HL-60/S4 (cell line): ENCODE data around the gene DLAT.
"Not testable (repeated sequence)": the region's sequence is repeated elsewhere in the genome, so short reads cannot be mapped to it uniquely, and the experiment has no call there.

Experiments used
- in situ Hi-C: fragments of 300-500 bp; cut with MboI; formaldehyde crosslinking; loops from 2 replicates; pipeline ENCODE4 v1.14.3; 2022; ENCODE audit warnings: low sequenced_read_pairs

DLAT gene

DNA sequence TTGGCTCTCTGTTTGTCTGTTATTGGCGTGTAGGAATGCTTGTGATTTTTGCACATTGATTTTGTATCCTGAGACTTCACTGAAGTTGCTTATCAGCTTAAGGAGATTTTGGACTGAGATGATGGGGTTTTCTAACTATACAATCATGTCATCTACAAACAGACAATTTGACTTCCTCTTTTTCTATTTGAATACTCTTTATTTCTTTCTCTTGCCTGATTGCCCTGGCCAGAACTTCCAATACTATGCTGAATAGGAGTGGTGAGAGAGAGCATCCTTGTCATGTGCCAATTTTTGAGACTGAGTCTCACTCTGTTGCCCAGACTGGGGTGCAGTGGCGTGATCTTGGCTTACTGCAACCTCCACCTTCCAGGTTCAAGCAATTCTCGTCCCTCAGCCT is 23.0 kb downstream of the DLAT start:
- in situ Hi-C loops, result not testable (repeated sequence)

DNA sequence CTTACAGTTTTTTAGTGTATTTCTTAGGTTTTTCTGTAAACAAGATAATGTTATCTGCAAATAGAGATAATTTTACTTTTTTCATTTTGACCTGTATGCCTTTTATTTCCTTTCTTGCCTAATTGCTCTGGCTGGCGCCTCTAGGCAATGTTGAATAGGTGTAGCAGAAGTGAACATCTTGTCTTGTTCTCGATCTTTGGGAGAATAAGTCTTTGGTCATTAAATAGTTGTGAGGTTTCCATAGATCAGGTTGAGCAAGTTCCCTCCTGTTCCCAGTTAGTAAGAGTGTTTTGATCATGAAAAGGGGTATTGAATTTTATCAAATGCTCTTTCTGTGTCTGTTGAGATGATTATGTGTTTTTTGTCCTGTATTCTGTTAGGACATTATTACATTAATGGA is 24.6 kb downstream of the DLAT start:
- in situ Hi-C loops, result no loop called here

- in situ Hi-C loops, result no loop called here
Measured at GRCh38 chr11:112050721-112051120, 25.5 kb downstream of the DLAT start.

DNA sequence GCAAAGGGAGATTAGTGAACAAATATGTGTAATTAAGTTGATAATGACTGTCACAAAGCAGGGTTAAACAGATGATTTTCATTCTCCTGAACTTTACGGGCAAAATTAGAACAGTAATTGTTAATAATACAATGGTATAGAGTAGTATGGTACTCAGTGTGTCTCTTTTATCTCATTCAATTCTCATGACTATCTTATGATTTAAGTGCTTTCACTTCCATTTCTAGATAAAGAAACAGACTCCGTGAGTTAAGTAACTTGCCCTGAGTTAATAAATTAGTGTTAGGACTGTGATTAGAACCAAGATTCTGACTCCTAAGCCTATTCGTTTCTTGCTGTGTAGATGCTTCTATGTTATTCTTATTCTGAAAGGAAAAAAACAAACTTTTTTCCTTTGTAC is 26.6 kb downstream of the DLAT start:
- in situ Hi-C loops, result no loop called here

DNA sequence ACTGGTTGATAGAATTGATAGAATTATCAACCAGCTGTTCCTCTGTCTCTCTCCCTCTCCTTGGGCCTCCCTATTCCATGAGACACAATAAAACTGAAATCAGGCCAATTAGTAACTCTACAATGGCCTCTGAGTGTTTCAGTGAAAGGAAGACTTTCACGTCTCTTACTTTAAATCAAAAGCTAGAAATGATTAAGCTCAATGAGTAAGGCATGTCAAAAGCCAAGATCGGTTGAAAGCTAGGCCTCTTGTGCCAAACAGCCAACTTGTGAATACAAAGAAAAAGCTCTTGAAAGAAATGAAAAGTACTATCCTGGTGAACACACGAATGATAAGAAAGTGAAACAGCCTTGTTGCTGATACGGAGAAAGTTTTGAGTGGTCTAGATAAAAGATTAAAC is 32.0 kb downstream of the DLAT start:
- in situ Hi-C loops, result no loop called here

DNA sequence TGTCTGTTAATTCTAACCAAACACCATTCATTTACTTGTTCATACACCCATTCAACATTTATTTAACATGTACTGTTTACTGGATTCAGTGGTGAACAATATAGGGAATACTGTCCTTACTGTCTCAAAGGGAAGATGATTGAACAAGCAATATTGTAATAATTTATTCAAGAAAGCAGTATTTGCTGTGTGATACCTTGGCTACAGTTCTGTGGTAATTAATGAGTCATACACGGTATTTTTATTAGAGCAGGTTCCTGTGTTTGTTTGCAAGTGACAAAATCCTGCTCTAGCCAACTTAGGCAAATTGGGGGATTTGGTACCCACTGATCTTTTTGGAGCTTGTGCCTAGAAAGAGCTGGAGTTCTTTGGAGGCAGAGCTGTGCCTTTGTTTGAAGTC is 32.9 kb downstream of the DLAT start:
- in situ Hi-C loops, result no loop called here

DNA sequence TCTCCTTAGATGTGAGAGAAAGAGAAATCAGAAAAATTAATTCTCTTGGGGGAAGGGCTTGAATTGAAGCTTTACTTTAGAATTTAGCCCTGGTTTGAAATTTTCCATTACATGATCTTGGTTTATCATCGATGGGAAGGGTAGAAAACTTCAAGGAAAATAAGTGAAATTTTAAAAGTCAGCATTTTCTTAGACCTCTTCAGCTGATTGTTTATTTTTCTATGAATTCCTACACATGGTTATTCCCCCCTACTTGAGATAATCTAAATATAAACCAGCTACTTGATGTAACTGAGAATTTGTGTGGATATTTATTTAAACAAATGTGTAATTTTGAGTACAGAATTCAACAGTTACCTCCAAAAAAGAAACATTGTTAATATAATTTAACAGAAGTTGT is 37.7 kb downstream of the DLAT start:
- in situ Hi-C loops, result no loop called here

- in situ Hi-C loops, result no loop called here
Measured at GRCh38 chr11:112073941-112074811, 49.0 kb downstream of the DLAT start, which contains the start of the genes NKAPD1 and PIH1D2. Gene NKAPD1 (plus strand): TSS chr11:112074299. CDS start chr11:112075575, 1,276 bp downstream. Gene PIH1D2 (minus strand): TSS chr11:112074017. CDS start chr11:112073174, 843 bp downstream.

- in situ Hi-C loops, result no loop called here
Measured at GRCh38 chr11:112082729-112083128, 57.5 kb downstream of the DLAT start.

DNA sequence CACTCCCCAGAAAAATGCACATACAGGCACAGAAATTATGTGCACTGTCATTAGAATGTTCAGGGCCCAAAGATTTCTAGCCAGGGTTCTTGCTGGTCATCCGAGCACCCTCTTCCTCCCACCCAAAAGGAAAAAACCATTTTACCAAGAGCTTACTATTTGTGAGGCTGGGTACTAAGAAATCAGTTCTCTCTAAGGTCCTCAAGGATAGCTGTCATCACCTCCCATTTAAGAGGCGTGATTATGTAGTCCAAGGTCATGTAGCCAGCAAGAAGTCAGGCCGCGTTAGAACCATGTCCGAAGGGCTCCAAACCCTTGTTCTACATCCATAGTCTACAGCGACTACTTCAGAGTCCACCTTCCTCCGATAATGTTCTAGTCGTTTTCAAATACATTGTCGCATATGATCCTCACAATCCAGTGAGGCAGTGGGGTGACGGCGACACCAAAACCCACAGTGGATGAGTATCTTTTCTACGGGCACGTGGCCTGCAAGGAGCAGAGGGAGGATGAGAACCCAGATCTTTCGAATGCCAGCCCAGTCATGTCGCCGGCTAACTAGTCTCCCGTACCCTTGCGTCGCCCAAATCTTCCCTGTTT is 60.7 kb downstream of the DLAT start:
- in situ Hi-C loops, result no loop called here

DNA sequence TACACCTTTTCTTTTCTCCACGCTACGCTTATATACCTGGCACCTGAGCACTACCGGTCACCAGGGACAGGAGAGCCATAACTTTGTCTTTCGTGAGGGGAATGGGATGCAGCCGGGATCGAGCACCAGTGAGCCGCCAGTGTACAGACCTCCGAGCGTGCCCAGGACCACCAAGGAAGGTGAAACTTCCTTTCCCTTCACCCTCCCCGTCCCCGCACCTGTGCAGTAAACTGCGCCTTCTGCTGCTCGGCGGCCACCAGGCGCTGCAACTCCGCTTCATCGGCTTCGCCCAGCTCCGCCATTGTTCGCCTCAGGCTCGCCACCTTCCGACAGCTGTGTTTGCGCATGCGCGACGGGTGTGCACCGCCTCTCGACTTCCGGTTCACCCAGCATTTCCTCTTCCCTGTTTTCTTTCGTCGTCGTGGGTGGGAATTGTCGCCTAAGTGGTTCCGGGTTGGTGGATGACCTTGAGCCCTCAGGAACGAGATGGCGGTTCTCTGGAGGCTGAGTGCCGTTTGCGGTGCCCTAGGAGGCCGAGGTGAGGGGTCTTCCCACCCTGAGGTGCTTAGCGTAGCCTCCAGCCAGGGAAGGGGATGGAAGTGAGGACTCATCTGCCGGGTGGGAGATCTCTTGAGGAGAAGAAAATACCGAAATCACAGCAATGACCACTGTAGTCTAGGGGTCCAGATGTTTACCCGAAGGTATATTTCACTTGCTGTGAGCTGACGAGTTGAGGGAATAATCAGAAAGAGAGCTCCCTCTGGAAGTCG is 61.4 kb downstream of the DLAT start, which contains the start of the genes SDHD and TIMM8B:
TSS of gene SDHD (plus strand) at position 452 of the 770 bp plus-strand sequence. CDS start at position 487, 35 bp downstream.
TSS of gene TIMM8B (minus strand) at position 335 of the 770 bp plus-strand sequence. CDS start at position 302, 33 bp downstream.
- in situ Hi-C loops, result no loop called here

GRCh38 chr11:112087212-112087611 is 62.0 kb downstream of the DLAT start:
- in situ Hi-C loops, result no loop called here

DNA sequence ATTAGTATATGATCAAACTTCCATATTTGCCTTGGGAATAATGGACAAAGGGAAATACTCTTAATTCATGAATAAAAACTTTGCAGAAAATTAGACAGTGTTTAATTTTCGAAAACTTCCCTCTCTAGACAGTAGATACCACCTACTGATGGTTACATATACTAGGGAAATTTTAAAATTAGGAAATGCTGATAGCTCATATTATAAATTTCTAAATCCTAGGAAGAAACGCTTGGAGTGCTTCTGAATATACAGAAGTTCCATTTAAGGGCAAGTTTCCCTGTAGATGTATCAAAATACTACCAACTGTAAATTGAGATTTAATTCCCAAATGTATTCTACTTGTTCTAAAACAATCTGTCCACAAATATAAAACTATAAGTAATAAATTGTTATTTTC is 70.1 kb downstream of the DLAT start:
- in situ Hi-C loops, result not testable (repeated sequence)

DNA sequence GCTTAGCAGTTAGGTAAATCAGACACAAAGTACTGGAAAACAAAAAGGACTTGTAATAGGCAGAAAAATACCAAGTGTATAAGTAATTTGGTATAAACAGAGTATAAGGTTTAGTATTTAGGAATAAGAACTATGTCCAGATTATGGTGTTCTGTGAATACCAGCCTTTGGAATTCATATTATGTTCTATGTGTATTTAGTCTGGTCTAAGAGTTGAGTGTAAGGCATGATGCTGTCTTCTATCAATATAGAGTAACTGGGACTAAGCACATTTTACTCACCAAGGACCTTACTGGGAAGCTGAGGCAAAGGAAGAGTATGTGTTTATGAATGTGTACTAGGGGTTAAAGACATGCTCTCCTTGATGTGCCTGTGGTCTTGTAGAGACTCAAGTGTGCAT is 71.0 kb downstream of the DLAT start:
- in situ Hi-C loops, result no loop called here

- in situ Hi-C loops, result no loop called here
Measured at GRCh38 chr11:112097734-112098528, 72.7 kb downstream of the DLAT start.

DNA sequence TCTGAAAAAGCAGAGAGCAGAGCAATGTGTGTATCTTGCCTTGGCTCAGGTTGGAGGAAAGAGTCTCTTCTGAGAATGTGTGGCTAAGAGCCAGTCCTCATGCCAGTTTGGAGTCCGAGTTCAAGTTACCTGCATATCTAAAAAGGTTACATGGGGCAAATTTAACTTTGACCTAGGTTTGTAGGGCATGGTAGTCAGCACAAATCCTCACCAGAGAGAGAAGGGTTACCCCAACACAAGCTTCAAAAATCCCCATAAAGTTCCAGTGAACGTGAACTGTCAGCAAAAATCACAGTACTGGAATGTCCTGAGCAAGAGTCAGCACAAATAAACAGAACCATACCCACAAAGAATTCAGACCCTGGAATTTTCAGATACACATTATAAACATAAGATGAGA is 75.3 kb downstream of the DLAT start:
- in situ Hi-C loops, result no loop called here

- in situ Hi-C loops, result no loop called here
Measured at GRCh38 chr11:112103446-112103845, 78.2 kb downstream of the DLAT start.

DNA sequence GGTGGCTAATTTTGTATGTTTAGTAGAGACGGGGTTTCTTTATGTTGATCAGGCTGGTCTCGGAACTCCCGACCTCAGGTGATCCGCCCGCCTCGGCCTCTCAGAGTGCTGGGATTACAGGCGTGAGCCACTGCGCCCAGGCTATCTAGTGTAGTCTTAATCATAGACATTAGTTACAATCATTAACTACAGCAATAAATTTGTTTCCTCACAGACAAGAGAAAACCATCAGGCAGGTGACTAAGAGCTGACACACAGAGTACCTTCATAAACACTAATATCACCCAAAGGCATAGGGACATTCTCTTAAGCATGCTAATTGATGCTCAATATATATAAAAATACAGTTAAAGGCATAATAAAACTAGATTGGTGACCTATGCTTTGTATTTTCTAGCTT is 80.9 kb downstream of the DLAT start:
- in situ Hi-C loops, result no loop called here
